CD14-positive monocyte (primary cell): ENCODE results near the gene IFIH1. TPM values are rescaled to one million over a fixed set of nuclear protein-coding genes. Genes with fewer than 3 reads are reported as not detected.
A peak's percentile ranks its signal among the peaks of the same experiment; 100 is the strongest.

Experiments
- DNase-seq, 3 donors: peaks; one replicate each; pipeline ENCODE4 v3.0.0-alpha.2; 2011 to 2022
- H2AFZ ChIP-seq: 2 replicates; pipeline ENCODE4 v1.6.0; 2012; ENCODE audit warnings: mild to moderate bottlenecking, low read depth, low read length, inconsistent platforms; ENCODE audit not compliant: insufficient read depth, poor library complexity, severe bottlenecking
- H3K27ac ChIP-seq, 2 donors: 1 replicate in 1 of 2; 2 replicates in 1 of 2; pipeline ENCODE4 v1.5.1; 2012 to 2013; ENCODE audit warnings: low read length in 2 of 2, control low read depth in 1 of 2, inconsistent platforms in 1 of 2, low read depth in 1 of 2, mild to moderate bottlenecking in 1 of 2
- H3K27me3 ChIP-seq, 2 donors: one replicate each; pipeline versions ENCODE4 v1.6.0 to v1.6.1; 2011 to 2013; ENCODE audit warnings: low read length in 2 of 2; ENCODE audit not compliant: control insufficient read depth in 2 of 2, insufficient read depth in 2 of 2
- H3K36me3 ChIP-seq, 2 donors: replicated peaks in 1 of 2; 1 replicate in 1 of 2; 2 replicates in 1 of 2; pipeline versions ENCODE4 v1.5.1 to v1.6.1; 2012 to 2013; ENCODE audit warnings: low read length in 2 of 2, control low read depth in 1 of 2, inconsistent platforms in 1 of 2, mild to moderate bottlenecking in 1 of 2; ENCODE audit not compliant: insufficient read depth in 2 of 2, control insufficient read depth in 1 of 2
- H3K4me1 ChIP-seq, 2 donors: 1 replicate in 1 of 2; 2 replicates in 1 of 2; pipeline versions ENCODE4 v1.5.1 to v1.6.1; 2012 to 2013; ENCODE audit warnings: low read length in 2 of 2, control low read depth in 1 of 2, inconsistent platforms in 1 of 2, mild to moderate bottlenecking in 1 of 2, moderate library complexity in 1 of 2; ENCODE audit not compliant: insufficient read depth in 2 of 2, control insufficient read depth in 1 of 2
- H3K4me2 ChIP-seq: replicated peaks from 2 replicates; pipeline ENCODE3; 2012; ENCODE audit warnings: low read length, moderate library complexity, mild to moderate bottlenecking; ENCODE audit not compliant: poor library complexity, severe bottlenecking; ENCODE audit errors: extremely low read depth
- H3K4me3 ChIP-seq, 3 experiments: fragments of 200-600 bp in 1 of 3; sonication (generic) in 1 of 3; replicated peaks in 1 of 3; 1 replicate in 2 of 3; 2 replicates in 1 of 3; pipeline ENCODE4 v1.5.1; 2011 to 2013; ENCODE audit warnings: low read length in 3 of 3, mild to moderate bottlenecking in 3 of 3, control low read depth in 2 of 3, low read depth in 2 of 3, inconsistent platforms in 1 of 3, moderate library complexity in 1 of 3
- H3K79me2 ChIP-seq: 2 replicates; pipeline ENCODE4 v1.6.0; 2012; ENCODE audit warnings: mild to moderate bottlenecking, control low read depth, inconsistent platforms, low read length, moderate library complexity; ENCODE audit not compliant: insufficient read depth
- H3K9ac ChIP-seq: 2 replicates; pipeline ENCODE4 v1.6.0; 2017; ENCODE audit warnings: low read length, mild to moderate bottlenecking; ENCODE audit not compliant: insufficient read depth, poor library complexity, severe bottlenecking
- H3K9me3 ChIP-seq, 2 donors: replicated peaks in 1 of 2; 1 replicate in 1 of 2; 2 replicates in 1 of 2; pipeline versions ENCODE4 v1.5.1 to v1.6.1; 2012 to 2013; ENCODE audit warnings: low read length in 2 of 2, control low read depth in 1 of 2; ENCODE audit not compliant: control insufficient read depth in 1 of 2, insufficient read depth in 1 of 2
- H4K20me1 ChIP-seq: 2 replicates; pipeline ENCODE4 v1.6.0; 2012; ENCODE audit warnings: mild to moderate bottlenecking, low read length, control low read depth, moderate library complexity; ENCODE audit not compliant: insufficient read depth
- H3K27ac Mint-ChIP-seq, 7 donors: one replicate each; pipeline ENCODE4 v1.8.0; 2020; ENCODE audit warnings: mild to moderate bottlenecking in 7 of 7, mixed read lengths in 7 of 7, moderate library complexity in 6 of 7, inconsistent platforms in 2 of 7
- H3K27me3 Mint-ChIP-seq, 3 donors: one replicate each; pipeline ENCODE4 v1.8.0; 2021 to 2022; ENCODE audit warnings: low read depth in 3 of 3, mild to moderate bottlenecking in 3 of 3, mixed read lengths in 3 of 3, moderate library complexity in 3 of 3, inconsistent platforms in 1 of 3
- H3K36me3 Mint-ChIP-seq, 2 donors: one replicate each; pipeline ENCODE4 v1.8.0; 2020; ENCODE audit warnings: mixed read lengths in 2 of 2, inconsistent platforms in 1 of 2, mild to moderate bottlenecking in 1 of 2
- H3K4me1 Mint-ChIP-seq: one replicate; pipeline ENCODE4 v1.8.0; 2020; ENCODE audit warnings: mild to moderate bottlenecking, mixed read lengths
- H3K4me3 Mint-ChIP-seq, 2 donors: one replicate each; pipeline ENCODE4 v1.8.0; 2020; ENCODE audit warnings: mild to moderate bottlenecking in 2 of 2, mixed read lengths in 2 of 2, moderate library complexity in 1 of 2
- H3K9me3 Mint-ChIP-seq, 7 donors: one replicate each; pipeline ENCODE4 v1.8.0; 2020 to 2022; ENCODE audit warnings: mixed read lengths in 7 of 7, mild to moderate bottlenecking in 6 of 7, moderate library complexity in 6 of 7, inconsistent platforms in 2 of 7
- CTCF ChIP-seq: fragments of 200-600 bp; IDR thresholded peaks from one replicate; pipeline ENCODE4 v1.8.0; 2022; ENCODE audit warnings: antibody characterized with exemption, mild to moderate bottlenecking
- WGBS: methylation state at CpG from one replicate; pipeline ENCODE4 v1.1.5; 2013; ENCODE audit warnings: missing lambda C conversion rate; ENCODE audit not compliant: insufficient coverage; 5-methylcytosine and 5-hydroxymethylcytosine counted together
- intact Hi-C, 2 donors: fragments of 100-400 bp; cut with micrococcal nuclease; formaldehyde crosslinking; loops; one replicate each; pipeline versions ENCODE4 v1.15.0 to v1.15.1; 2023
- polyA plus RNA-seq, 3 donors: library from polyadenylated mRNA; depleted of rRNA in 1 of 3; unstranded in 2 of 3; stranded (reverse) in 1 of 3; fragments of 300-500 nt in 2 of 3; fragments of >200 nt in 1 of 3; fragmentation: Illumina TruSeq in 2 of 3; gene quantifications; 1 replicate in 2 of 3; 2 replicates in 1 of 3; pipeline ENCODE4 v1.2.3, GENCODE V29; 2012 to 2021

IFIH1 gene
- polyA plus RNA-seq, 3 donors = 11.6 to 17.6 (median 17.1) TPM

- Mint-ChIP-seq H3K9me3 (peaks cover 0 to 3% (median 0%) of the 10 kb centered on the region in 7 donors), H3K36me3 (peaks cover 15 to 18% of the 10 kb centered on the region in 2 donors), H3K27ac (peak overlapping the region; percentile 95 to 99 (median 98)), H3K27me3 (no peaks in the 10 kb centered on the region), H3K4me1 (peaks cover 36% of the 10 kb centered on the region), H3K4me3 (peak overlapping the region; percentile 56 to 85)
- intact Hi-C loops = no loop called here
- Histone ChIP-seq H3K4me3 (peak overlapping the region in 2 of 3 experiments; percentile 6 to 59), H3K9me3 (no peaks in the 10 kb centered on the region), H2AFZ (peak overlapping the region; percentile 31), H3K36me3 (peaks cover 8 to 19% of the 10 kb centered on the region in 2 donors), H3K27ac (peak overlapping the region; percentile 94 to 95), H3K4me2 (peak overlapping the region; percentile 69), H4K20me1 (no peaks in the 10 kb centered on the region), H3K9ac (peak overlapping the region; percentile 53), H3K27me3 (no peaks in the 10 kb centered on the region), H3K79me2 (no peaks in the 10 kb centered on the region), H3K4me1 (peaks cover 22 to 34% of the 10 kb centered on the region in 2 donors)
- 39% methylated on average over 3 of the region's 4 CpGs for WGBS
- TF ChIP-seq CTCF = no peak
- peak; percentile 72 to 92 (median 86) for DNase-seq
These were observed 57.2 kb downstream of the IFIH1 start for GRCh38 chr2:162261032-162261945.

- Histone ChIP-seq H3K27ac (no peak overlapping the region), H3K4me3 (no peak overlapping the region), H3K4me1 (peaks cover 26 to 45% of the 10 kb centered on the region in 2 donors), H3K36me3 (no peaks in the 10 kb centered on the region), H2AFZ (no peak overlapping the region), H3K9ac (no peak overlapping the region), H3K27me3 (no peaks in the 10 kb centered on the region), H4K20me1 (no peaks in the 10 kb centered on the region), H3K9me3 (no peaks in the 10 kb centered on the region), H3K4me2 (no peak overlapping the region), H3K79me2 (no peaks in the 10 kb centered on the region)
- DNase-seq = no peak
- Mint-ChIP-seq H3K27ac (peak overlapping the region in 3 of 7 donors; percentile 13 to 31 (median 30)), H3K9me3 (peaks cover 0 to 3% (median 2%) of the 10 kb centered on the region in 7 donors), H3K4me1 (peaks cover 47% of the 10 kb centered on the region), H3K4me3 (no peak overlapping the region), H3K36me3 (peaks cover 0 to under 1% of the 10 kb centered on the region in 2 donors), H3K27me3 (peaks cover 0 to 2% (median 0%) of the 10 kb centered on the region in 3 donors)
- intact Hi-C loops = no loop called here
- WGBS = 100% methylated on average over 2 of the region's 2 CpGs
- no peak for TF ChIP-seq CTCF
These were observed 59.8 kb downstream of the IFIH1 start for GRCh38 chr2:162258686-162259085.
